BE2C (cell line): ENCODE data around the gene POU3F1.

ENCODE experiments used
- DNase-seq: peaks from one replicate; pipeline ENCODE4 v3.0.0-alpha.2; 2020
- H3K27me3 ChIP-seq: fragments of 250-450 bp; sonication (Bioruptor Pico); 2 replicates; pipeline ENCODE4 v1.5.1; 2020; ENCODE audit warnings: mild to moderate bottlenecking
- H3K36me3 ChIP-seq: fragments of 250-450 bp; sonication (Bioruptor Pico); 2 replicates; pipeline ENCODE4 v1.5.1; 2020; ENCODE audit warnings: mild to moderate bottlenecking
- H3K4me1 ChIP-seq: fragments of 250-450 bp; sonication (Bioruptor Pico); 2 replicates; pipeline ENCODE4 v1.5.1; 2020
- H3K4me3 ChIP-seq: 2 replicates; pipeline ENCODE4 v1.5.1; 2011; ENCODE audit warnings: low read depth, low read length
- H3K9me3 ChIP-seq: fragments of 250-450 bp; sonication (Bioruptor Pico); 2 replicates; pipeline ENCODE4 v1.5.1; 2020
- TF ChIP-seq, protein P1 (sequence below): IDR thresholded peaks from 2 replicates; pipeline ENCODE4 v1.5.1; 2012; ENCODE audit warnings: mild to moderate bottlenecking, low read depth, low read length

POU3F1 gene

DNA sequence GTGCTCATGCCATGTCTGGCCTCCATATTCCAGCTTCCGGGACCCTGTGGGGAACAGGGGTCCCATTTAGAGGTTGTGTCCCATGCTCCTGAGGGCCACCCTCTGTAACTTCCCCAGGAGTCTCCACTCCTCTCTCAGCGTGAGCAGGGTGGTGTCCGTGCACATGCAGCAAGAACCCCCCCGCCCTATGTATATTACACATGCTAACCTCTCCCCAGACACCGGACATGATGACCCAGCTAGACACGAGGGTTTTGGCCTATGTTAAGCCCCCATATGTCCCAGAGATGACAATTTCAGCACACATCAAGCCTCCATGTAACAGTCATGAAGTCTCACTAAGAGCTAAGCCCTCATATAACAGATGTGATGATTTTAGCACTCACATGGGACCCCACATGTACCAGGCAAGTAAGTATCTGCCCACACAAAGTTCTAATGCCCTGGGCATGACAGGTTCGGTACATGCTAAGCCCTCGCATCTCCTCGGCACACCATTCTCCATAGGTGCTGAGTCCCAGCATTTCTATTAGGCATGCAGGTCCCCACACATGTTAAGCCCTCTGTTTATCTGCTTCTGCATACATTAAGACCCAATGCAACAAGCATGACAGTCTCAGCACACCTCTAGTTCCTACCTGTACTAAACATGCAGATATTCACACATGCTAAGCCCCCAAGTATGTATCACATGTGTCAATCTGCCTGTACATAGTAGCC lies 48.3 kb downstream of the POU3F1 start:
- TF ChIP-seq, protein P1, sequence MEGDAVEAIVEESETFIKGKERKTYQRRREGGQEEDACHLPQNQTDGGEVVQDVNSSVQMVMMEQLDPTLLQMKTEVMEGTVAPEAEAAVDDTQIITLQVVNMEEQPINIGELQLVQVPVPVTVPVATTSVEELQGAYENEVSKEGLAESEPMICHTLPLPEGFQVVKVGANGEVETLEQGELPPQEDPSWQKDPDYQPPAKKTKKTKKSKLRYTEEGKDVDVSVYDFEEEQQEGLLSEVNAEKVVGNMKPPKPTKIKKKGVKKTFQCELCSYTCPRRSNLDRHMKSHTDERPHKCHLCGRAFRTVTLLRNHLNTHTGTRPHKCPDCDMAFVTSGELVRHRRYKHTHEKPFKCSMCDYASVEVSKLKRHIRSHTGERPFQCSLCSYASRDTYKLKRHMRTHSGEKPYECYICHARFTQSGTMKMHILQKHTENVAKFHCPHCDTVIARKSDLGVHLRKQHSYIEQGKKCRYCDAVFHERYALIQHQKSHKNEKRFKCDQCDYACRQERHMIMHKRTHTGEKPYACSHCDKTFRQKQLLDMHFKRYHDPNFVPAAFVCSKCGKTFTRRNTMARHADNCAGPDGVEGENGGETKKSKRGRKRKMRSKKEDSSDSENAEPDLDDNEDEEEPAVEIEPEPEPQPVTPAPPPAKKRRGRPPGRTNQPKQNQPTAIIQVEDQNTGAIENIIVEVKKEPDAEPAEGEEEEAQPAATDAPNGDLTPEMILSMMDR = no peak
- H3K4me3 ChIP-seq = no peak overlapping the region
- H3K36me3 ChIP-seq = no peaks in the 10 kb centered on the region
- H3K9me3 ChIP-seq = no peaks in the 10 kb centered on the region
- no peaks in the 10 kb centered on the region for H3K27me3 ChIP-seq
- peaks cover 5% of the 10 kb centered on the region for H3K4me1 ChIP-seq
- no peak for DNase-seq

DNA sequence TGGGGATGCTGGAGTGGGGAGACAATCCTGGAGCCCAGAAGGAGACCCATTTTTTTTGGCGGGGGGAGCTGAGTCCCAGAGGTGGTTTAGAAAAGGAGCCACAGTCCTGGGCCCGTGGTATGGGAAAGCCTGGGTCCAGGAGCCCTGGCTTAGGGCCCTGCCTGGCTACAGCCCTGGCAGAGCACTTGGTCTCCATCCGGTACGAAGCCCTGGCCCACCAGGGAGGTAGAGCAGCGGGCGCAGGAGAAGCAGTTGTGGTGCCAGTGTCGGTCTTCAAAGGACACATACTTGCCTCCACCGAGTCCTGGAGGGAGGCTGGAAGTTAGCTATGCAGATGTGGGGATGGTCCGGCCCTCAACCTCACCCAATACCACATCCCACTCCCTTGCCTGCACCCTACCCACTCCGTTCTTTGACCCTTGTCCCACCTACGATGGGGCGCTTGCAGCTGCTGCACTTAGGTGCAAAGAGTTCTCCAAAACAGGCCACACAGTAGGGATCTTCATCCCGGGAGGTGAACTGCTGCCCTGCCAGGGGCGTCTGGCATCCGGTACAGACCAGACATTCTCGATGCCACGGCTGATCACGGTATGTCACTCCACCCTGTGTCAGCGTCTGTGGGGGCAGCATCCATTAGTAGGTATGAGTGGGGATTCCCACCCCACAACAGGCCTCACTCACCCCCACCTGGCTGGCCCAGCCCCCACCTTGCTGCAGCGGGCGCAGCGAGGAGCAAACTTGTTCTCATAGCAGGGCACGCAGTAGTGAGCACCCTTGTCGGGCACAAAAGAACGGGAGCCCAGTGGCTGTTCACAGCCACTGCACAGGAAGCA lies 49.1 kb downstream of the POU3F1 start:
- no peaks in the 10 kb centered on the region for H3K9me3 ChIP-seq
- H3K4me1 ChIP-seq = peaks cover 5% of the 10 kb centered on the region
- no peak for DNase-seq
- TF ChIP-seq, protein P1 = no peak
- H3K4me3 ChIP-seq = no peak overlapping the region
- no peaks in the 10 kb centered on the region for H3K27me3 ChIP-seq
- H3K36me3 ChIP-seq = no peaks in the 10 kb centered on the region

DNA sequence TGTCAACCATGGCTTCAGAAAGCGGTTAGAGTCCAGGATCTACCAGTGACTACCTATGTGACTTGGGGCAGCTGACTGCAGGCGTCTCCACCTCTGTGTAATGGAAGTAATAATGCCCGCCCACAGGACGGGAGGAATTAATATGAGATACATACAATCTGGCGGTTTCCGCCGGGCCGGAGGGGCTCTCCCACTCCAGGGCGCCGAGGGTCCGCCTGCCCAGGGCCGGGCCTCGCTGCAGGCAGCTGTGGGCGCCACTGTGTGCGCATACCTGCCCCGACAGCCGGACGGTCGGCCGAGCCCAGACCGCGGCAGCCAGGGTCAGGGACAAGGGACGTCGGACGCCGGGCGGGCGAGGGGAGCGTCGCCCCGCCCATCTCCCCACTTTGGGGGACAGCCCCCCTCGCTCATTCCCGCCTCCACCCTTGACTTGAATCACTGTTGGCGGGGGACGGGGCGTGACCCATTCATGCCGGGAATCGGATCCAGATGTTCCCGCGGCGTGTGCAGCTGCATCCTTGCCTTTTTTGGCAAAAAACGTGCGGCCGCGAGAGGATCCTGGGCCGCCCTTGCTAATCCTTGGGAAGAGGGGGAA lies 50.7 kb downstream of the POU3F1 start:
- Histone ChIP-seq H3K36me3 (no peaks in the 10 kb centered on the region), H3K27me3 (no peaks in the 10 kb centered on the region), H3K9me3 (no peaks in the 10 kb centered on the region), H3K4me1 (peaks cover 5% of the 10 kb centered on the region), H3K4me3 (peak overlapping the region; percentile 61)
- TF ChIP-seq, protein P1 = no peak
- DNase-seq = no peak

DNA sequence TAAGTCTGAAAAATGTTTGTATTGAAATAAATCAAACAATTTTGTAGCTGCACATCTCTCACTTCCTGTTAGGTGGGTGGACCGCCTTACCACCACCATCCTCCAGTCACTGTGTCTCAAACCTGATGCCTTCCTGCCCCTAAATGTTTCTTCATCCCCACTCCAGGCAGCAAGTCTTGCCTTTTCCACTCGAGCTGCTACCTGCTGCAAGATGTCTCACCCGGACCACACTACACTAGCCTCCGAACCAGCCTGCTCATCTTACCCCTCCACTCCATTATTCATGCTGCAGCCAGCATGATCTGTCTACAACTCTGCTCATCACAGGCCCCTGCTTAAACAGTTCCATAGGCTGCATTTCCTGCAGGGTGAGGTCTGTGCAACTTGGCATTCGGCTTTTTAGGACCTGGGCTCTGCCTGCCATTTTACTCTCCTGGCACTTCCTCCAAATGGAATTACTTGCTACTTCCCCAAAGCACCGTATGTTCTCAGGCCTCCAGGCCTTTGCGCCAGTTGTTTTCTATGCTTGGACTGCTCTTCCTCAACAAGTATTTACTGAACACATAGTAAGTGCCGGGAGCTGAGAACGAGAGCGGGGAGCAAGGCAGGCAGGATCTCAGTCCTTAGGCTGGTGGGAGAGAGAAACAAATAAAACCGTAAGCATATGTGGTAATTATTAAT lies 51.6 kb downstream of the POU3F1 start:
- Histone ChIP-seq H3K36me3 (no peaks in the 10 kb centered on the region), H3K4me3 (peak overlapping the region; percentile 61; the same call in 1 of the 2 replicates)
- TF ChIP-seq, protein P1 = no peak

More for the DNA sequence above, 51.6 kb downstream of the POU3F1 start:
- Histone ChIP-seq H3K27me3 (no peaks in the 10 kb centered on the region), H3K4me1 (peaks cover 4% of the 10 kb centered on the region), H3K9me3 (no peaks in the 10 kb centered on the region)
- DNase-seq = no peak
